ENCODE data around the gene AEBP1.

AEBP1 gene

GRCh38 chr7:44159824-44160630, 55.9 kb downstream of the AEBP1 start:
- no peak for TF ChIP-seq CTCF (IDR thresholded peaks at IDR 0.05; ENCODE audit: borderline replicate concordance, control extremely low read depth, extremely low read depth, insufficient read depth, missing control alignments)
- in situ Hi-C loops (cut with MboI; ENCODE audit: low sequenced_read_pairs, unreplicated experiment) = no loop called here
- DNase-seq (ENCODE audit: low spot score) = no peak

DNA sequence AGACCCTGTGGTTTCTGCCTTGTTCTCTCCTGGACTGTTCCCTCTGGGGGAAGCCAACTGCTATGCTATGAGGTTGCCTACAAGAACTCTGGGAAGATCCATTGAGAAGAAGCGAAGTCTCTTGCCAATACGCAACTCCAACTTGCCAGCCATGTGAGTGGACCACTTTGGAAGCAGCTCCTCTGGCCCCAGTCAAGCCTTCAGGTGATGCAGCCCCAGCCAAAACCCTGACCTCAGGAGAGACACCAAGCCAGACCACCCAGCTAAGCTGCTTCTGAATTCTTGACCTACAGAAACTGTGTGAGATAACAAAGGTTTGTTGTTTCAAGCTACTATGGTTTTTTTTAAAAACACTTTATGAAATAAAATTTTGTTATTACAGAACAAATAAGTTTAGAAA, 57.2 kb downstream of the AEBP1 start:
- no peak for DNase-seq (ENCODE audit: low spot score)
- TF ChIP-seq CTCF (IDR thresholded peaks at IDR 0.05; ENCODE audit: borderline replicate concordance, control extremely low read depth, extremely low read depth, insufficient read depth, missing control alignments) = no peak
- in situ Hi-C loops (cut with MboI; ENCODE audit: low sequenced_read_pairs, unreplicated experiment) = no loop called here

DNA sequence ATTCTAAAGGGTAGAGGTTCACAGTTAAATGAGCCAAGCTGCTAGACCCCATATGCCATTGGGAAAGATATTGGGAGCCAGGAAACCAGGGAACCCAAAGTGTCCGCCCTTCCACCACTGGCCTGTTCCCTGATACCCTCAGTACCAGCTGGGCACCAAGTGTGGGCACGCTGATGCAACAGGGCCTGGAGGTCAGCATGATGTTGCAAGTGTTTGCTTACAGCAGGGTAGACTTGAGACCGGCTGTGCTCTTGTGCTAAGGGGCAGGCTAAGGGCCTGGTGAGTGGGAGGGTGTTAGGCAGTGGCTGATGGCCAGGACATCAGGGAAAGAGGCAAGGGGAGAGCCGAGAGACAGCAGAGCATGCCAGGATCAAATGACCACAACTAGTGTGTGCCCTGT, 58.0 kb downstream of the AEBP1 start:
- no peak for DNase-seq (ENCODE audit: low spot score)

GRCh38 chr7:44162785-44163395, 58.7 kb downstream of the AEBP1 start:
- in situ Hi-C loops (cut with MboI; ENCODE audit: low sequenced_read_pairs, unreplicated experiment) = no loop called here
- DNase-seq (ENCODE audit: low spot score) = no peak
- TF ChIP-seq CTCF (IDR thresholded peaks at IDR 0.05; ENCODE audit: borderline replicate concordance, control extremely low read depth, extremely low read depth, insufficient read depth, missing control alignments) = no peak

More for the DNA sequence above, 58.0 kb downstream of the AEBP1 start:
- in situ Hi-C loops (cut with MboI; ENCODE audit: low sequenced_read_pairs, unreplicated experiment) = no loop called here
- TF ChIP-seq CTCF (IDR thresholded peaks at IDR 0.05; ENCODE audit: borderline replicate concordance, control extremely low read depth, extremely low read depth, insufficient read depth, missing control alignments) = no peak

- DNase-seq (ENCODE audit: low spot score) = no peak
- TF ChIP-seq CTCF (IDR thresholded peaks at IDR 0.05; ENCODE audit: borderline replicate concordance, control extremely low read depth, extremely low read depth, insufficient read depth, missing control alignments) = no peak
- in situ Hi-C loops (cut with MboI; ENCODE audit: low sequenced_read_pairs, unreplicated experiment) = no loop called here
Observed at GRCh38 chr7:44163591-44163990, 59.4 kb downstream of the AEBP1 start.

All from GM13976 (cell line).